ENCODE data around the gene USP6NL. TPM values are rescaled to one million over a fixed set of nuclear protein-coding genes. Genes with fewer than 3 reads are reported as not detected.

The USP6NL gene
- polyA plus RNA-seq, 1 donor (not counting 4 experiments of a cell fraction or from before 2014, with no cell fraction given) = 8.7 TPM

GRCh38 chr10:11442001-11442773 lies 169.3 kb downstream of the USP6NL start:
- dilution Hi-C loops (cut with MboI; ENCODE audit: extremely low pct_ligation_motif_present, low sequenced_read_pairs) = no loop called here
- H3K4me1 ChIP-seq (ENCODE audit: control insufficient read depth, extremely low read depth, insufficient read depth, low read length) = no peaks in the 10 kb centered on the region

GRCh38 chr10:11441151-11441535 lies 170.3 kb downstream of the USP6NL start:
- no peak for FAIRE-seq
- Histone ChIP-seq H3K4me2 (ENCODE audit: control insufficient read depth, extremely low read depth, insufficient read depth, low read depth, low read length) (no peak overlapping the region), H3K4me1 (ENCODE audit: control insufficient read depth, extremely low read depth, insufficient read depth, low read length) (no peaks in the 10 kb centered on the region), H3K27me3 (ENCODE audit: control insufficient read depth, extremely low read depth, insufficient read depth, low read length) (peaks cover 4% of the 10 kb centered on the region), H3K9me3 (ENCODE audit: control insufficient read depth, low read depth, low read length) (no peaks in the 10 kb centered on the region), H3K4me3 (ENCODE audit: control insufficient read depth in 2 of 3, extremely low read depth in 1 of 3, insufficient read depth in 2 of 3, low read depth in 1 of 3, low read length in 3 of 3) (no peak overlapping the region), H2AFZ (ENCODE audit: control insufficient read depth, low read length) (no peak overlapping the region), H3K27ac (ENCODE audit: control insufficient read depth, insufficient read depth, low read length) (no peak overlapping the region), H3K36me3 (ENCODE audit: control insufficient read depth in 2 of 2, extremely low read depth in 1 of 2, insufficient read depth in 2 of 2, low read length in 2 of 2) (no peaks in the 10 kb centered on the region), H3K79me2 (ENCODE audit: control insufficient read depth, insufficient read depth, low read length) (no peaks in the 10 kb centered on the region), H3K9ac (ENCODE audit: control insufficient read depth, extremely low read depth, insufficient read depth, low read length) (no peak overlapping the region), H4K20me1 (ENCODE audit: control insufficient read depth, extremely low read depth, insufficient read depth, low read length) (no peaks in the 10 kb centered on the region), H3K9me1 (ENCODE audit: control insufficient read depth, extremely low read depth, insufficient read depth, low read length) (no peaks in the 10 kb centered on the region)
- no peak for DNase-seq (ENCODE audit: low read depth, low spot score)
- dilution Hi-C loops (cut with MboI; ENCODE audit: extremely low pct_ligation_motif_present, low sequenced_read_pairs) = no loop called here
- TF ChIP-seq, protein P1, sequence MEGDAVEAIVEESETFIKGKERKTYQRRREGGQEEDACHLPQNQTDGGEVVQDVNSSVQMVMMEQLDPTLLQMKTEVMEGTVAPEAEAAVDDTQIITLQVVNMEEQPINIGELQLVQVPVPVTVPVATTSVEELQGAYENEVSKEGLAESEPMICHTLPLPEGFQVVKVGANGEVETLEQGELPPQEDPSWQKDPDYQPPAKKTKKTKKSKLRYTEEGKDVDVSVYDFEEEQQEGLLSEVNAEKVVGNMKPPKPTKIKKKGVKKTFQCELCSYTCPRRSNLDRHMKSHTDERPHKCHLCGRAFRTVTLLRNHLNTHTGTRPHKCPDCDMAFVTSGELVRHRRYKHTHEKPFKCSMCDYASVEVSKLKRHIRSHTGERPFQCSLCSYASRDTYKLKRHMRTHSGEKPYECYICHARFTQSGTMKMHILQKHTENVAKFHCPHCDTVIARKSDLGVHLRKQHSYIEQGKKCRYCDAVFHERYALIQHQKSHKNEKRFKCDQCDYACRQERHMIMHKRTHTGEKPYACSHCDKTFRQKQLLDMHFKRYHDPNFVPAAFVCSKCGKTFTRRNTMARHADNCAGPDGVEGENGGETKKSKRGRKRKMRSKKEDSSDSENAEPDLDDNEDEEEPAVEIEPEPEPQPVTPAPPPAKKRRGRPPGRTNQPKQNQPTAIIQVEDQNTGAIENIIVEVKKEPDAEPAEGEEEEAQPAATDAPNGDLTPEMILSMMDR (optimal IDR thresholded peaks at IDR 0.05 in 1 of 3, IDR thresholded peaks at IDR 0.05 in 1 of 3, conservative IDR thresholded peaks at IDR 0.05 in 1 of 3; ENCODE audit: extremely low read depth in 1 of 3, insufficient read depth in 2 of 3, low read length in 3 of 3) = no peak
- TF ChIP-seq EZH2 (IDR thresholded peaks at IDR 0.05; ENCODE audit: low read length) = no peak

More at GRCh38 chr10:11442001-11442773, 169.3 kb downstream of the USP6NL start:
- Histone ChIP-seq H4K20me1 (ENCODE audit: control insufficient read depth, extremely low read depth, insufficient read depth, low read length) (no peaks in the 10 kb centered on the region), H3K79me2 (ENCODE audit: control insufficient read depth, insufficient read depth, low read length) (no peaks in the 10 kb centered on the region), H3K36me3 (ENCODE audit: control insufficient read depth in 2 of 2, extremely low read depth in 1 of 2, insufficient read depth in 2 of 2, low read length in 2 of 2) (no peaks in the 10 kb centered on the region), H3K9me1 (ENCODE audit: control insufficient read depth, extremely low read depth, insufficient read depth, low read length) (no peaks in the 10 kb centered on the region), H3K4me3 (ENCODE audit: control insufficient read depth in 2 of 3, extremely low read depth in 1 of 3, insufficient read depth in 2 of 3, low read depth in 1 of 3, low read length in 3 of 3) (no peak overlapping the region), H3K4me2 (ENCODE audit: control insufficient read depth, extremely low read depth, insufficient read depth, low read depth, low read length) (no peak overlapping the region), H3K9me3 (ENCODE audit: control insufficient read depth, low read depth, low read length) (no peaks in the 10 kb centered on the region), H3K27me3 (ENCODE audit: control insufficient read depth, extremely low read depth, insufficient read depth, low read length) (peaks cover 9% of the 10 kb centered on the region), H2AFZ (ENCODE audit: control insufficient read depth, low read length) (no peak overlapping the region), H3K27ac (ENCODE audit: control insufficient read depth, insufficient read depth, low read length) (no peak overlapping the region), H3K9ac (ENCODE audit: control insufficient read depth, extremely low read depth, insufficient read depth, low read length) (no peak overlapping the region)
- TF ChIP-seq EZH2 (IDR thresholded peaks at IDR 0.05; ENCODE audit: low read length) = no peak
- DNase-seq (ENCODE audit: low read depth, low spot score) (no peak), FAIRE-seq (no peak)
